Measurements from ENCODE around the gene KLHL3.
A peak's percentile ranks its signal among the peaks of the same experiment; 100 is the strongest.

The KLHL3 gene

DNA sequence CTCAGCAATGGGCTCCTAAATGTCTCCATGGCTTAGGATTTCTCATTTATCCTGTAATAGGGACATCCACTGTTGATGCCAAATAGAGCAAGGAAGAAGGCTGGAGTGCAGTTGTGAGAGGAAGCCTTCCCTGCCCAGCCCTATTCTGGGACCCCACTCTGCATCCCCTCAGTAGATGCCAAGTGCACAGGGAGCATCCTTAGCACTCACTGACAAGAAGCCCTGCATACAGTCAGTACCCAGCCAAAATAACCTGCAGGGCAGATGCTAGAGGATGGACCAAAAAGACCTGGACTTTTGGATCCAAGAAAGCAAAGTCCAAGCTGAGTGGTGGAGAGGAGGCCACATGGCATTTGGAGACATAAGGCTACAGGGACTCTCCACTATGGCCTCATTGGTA lies 123.3 kb downstream of the KLHL3 start:
- H2BK15ac ChIP-seq (ENCODE audit: low read length), result no peak overlapping the region
- peaks cover 0 to 2% of the 10 kb centered on the region in 2 donors for H3K4me1 ChIP-seq (ENCODE audit: control insufficient read depth in 2 of 2, insufficient read depth in 1 of 2, low read depth in 1 of 2, low read length in 2 of 2)
- no peaks in the 10 kb centered on the region for H3K79me1 ChIP-seq (ENCODE audit: low read depth, low read length)
- H3K4ac ChIP-seq (ENCODE audit: low read length), result no peak overlapping the region
- H3K4me2 ChIP-seq (ENCODE audit: insufficient read depth, low read length, poor library complexity, severe bottlenecking), result no peak overlapping the region
- H3K27ac ChIP-seq (replicated peaks; ENCODE audit: low read length), result no peak overlapping the region
- H2AFZ ChIP-seq (ENCODE audit: low read length), result no peak overlapping the region
- H3K14ac ChIP-seq (ENCODE audit: low read length), result no peak overlapping the region
- no peaks in the 10 kb centered on the region for H3K9me3 ChIP-seq (replicated peaks in 1 of 2; ENCODE audit: control insufficient read depth in 2 of 2, insufficient read depth in 1 of 2, low read depth in 1 of 2, low read length in 2 of 2)
- H2BK120ac ChIP-seq (ENCODE audit: low read depth, low read length), result no peak overlapping the region
- H3K9ac ChIP-seq (ENCODE audit: low read depth, low read length, poor library complexity), result no peak overlapping the region
- no peak overlapping the region for H2BK5ac ChIP-seq (ENCODE audit: low read length)
- H2AK5ac ChIP-seq (ENCODE audit: low read depth, low read length), result no peak overlapping the region
- H3K36me3 ChIP-seq (replicated peaks in 1 of 2; ENCODE audit: control insufficient read depth in 2 of 2, insufficient read depth in 2 of 2, low read length in 2 of 2), result no peaks in the 10 kb centered on the region
- H3K23ac ChIP-seq (ENCODE audit: low read depth, low read length, poor library complexity), result no peak overlapping the region
- H3K4me3 ChIP-seq (ENCODE audit: low read length in 2 of 2), result no peak overlapping the region
- H3K27me3 ChIP-seq (ENCODE audit: control insufficient read depth in 3 of 3, insufficient read depth in 3 of 3, low read depth in 1 of 3, low read length in 3 of 3), result peaks cover 0 to 16% (median 0%) of the 10 kb centered on the region in 3 experiments
- H4K91ac ChIP-seq (ENCODE audit: low read depth, low read length, poor library complexity), result no peak overlapping the region
- H3K18ac ChIP-seq (ENCODE audit: low read length), result no peak overlapping the region
- H2BK12ac ChIP-seq (ENCODE audit: low read length), result no peak overlapping the region
- no peak overlapping the region for H4K8ac ChIP-seq (ENCODE audit: low read depth, low read length)
- no peak for DNase-seq (ENCODE audit: low spot score)

DNA sequence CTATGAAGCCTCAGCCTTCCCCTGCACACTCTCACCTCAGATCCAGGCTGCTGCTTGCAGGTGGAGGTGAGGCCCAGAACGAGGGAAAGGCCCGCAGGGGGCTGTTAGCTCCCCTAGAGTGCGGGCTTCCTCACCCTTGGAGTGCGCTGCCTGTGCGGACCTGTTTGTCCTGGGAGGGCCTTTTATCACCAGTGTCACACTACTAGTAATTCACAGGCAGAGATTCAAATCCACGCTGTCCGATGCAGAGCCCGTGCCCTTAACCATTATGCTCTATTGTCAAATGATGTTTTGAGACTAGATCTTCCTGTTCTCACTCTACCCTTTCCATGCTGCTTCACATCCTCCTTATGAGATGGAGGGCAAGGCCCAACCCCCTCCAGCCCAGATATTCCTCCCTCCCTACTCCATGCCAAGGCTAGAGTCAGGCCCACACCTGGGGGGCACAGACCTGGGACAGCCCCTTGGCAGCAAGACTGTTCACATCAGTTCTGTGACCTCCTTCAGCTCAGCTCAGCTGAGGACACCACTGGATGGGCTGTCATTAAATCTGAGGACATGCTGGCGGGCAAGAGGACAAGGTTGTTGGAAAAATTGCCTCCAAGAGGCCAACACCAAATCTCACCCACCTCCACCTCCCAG lies 124.0 kb downstream of the KLHL3 start:
- H4K8ac ChIP-seq (ENCODE audit: low read depth, low read length), result no peak overlapping the region
- H3K4me3 ChIP-seq (ENCODE audit: low read length in 2 of 2), result no peak overlapping the region
- H2AFZ ChIP-seq (ENCODE audit: low read length), result no peak overlapping the region
- no peak overlapping the region for H3K27ac ChIP-seq (replicated peaks; ENCODE audit: low read length)
- no peak overlapping the region for H2BK5ac ChIP-seq (ENCODE audit: low read length)
- no peak overlapping the region for H3K18ac ChIP-seq (ENCODE audit: low read length)
- H2BK120ac ChIP-seq (ENCODE audit: low read depth, low read length), result no peak overlapping the region
- H2BK12ac ChIP-seq (ENCODE audit: low read length), result no peak overlapping the region
- H4K91ac ChIP-seq (ENCODE audit: low read depth, low read length, poor library complexity), result no peak overlapping the region
- no CpG with 5 or more reads among the region's 9 CpGs for WGBS, 2 donors (ENCODE audit: extremely low coverage in 2 of 2, insufficient read length in 2 of 2, insufficient replicate concordance in 1 of 2)
- H2BK15ac ChIP-seq (ENCODE audit: low read length), result no peak overlapping the region
- no peak overlapping the region for H3K9ac ChIP-seq (ENCODE audit: low read depth, low read length, poor library complexity)
- no peaks in the 10 kb centered on the region for H3K79me1 ChIP-seq (ENCODE audit: low read depth, low read length)
- no peak overlapping the region for H2AK5ac ChIP-seq (ENCODE audit: low read depth, low read length)
- peaks cover 0 to 19% (median 0%) of the 10 kb centered on the region in 3 experiments for H3K27me3 ChIP-seq (ENCODE audit: control insufficient read depth in 3 of 3, insufficient read depth in 3 of 3, low read depth in 1 of 3, low read length in 3 of 3)
- no peak overlapping the region for H3K4ac ChIP-seq (ENCODE audit: low read length)
- no peaks in the 10 kb centered on the region for H3K36me3 ChIP-seq (replicated peaks in 1 of 2; ENCODE audit: control insufficient read depth in 2 of 2, insufficient read depth in 2 of 2, low read length in 2 of 2)
- no peak overlapping the region for H3K14ac ChIP-seq (ENCODE audit: low read length)
- DNase-seq (ENCODE audit: low spot score), result no peak
- H3K4me1 ChIP-seq (ENCODE audit: control insufficient read depth in 2 of 2, insufficient read depth in 1 of 2, low read depth in 1 of 2, low read length in 2 of 2), result peaks cover 0 to 2% of the 10 kb centered on the region in 2 donors
- no peak overlapping the region for H3K23ac ChIP-seq (ENCODE audit: low read depth, low read length, poor library complexity)
- H3K9me3 ChIP-seq (replicated peaks in 1 of 2; ENCODE audit: control insufficient read depth in 2 of 2, insufficient read depth in 1 of 2, low read depth in 1 of 2, low read length in 2 of 2), result no peaks in the 10 kb centered on the region
- H3K4me2 ChIP-seq (ENCODE audit: insufficient read depth, low read length, poor library complexity, severe bottlenecking), result no peak overlapping the region

DNA sequence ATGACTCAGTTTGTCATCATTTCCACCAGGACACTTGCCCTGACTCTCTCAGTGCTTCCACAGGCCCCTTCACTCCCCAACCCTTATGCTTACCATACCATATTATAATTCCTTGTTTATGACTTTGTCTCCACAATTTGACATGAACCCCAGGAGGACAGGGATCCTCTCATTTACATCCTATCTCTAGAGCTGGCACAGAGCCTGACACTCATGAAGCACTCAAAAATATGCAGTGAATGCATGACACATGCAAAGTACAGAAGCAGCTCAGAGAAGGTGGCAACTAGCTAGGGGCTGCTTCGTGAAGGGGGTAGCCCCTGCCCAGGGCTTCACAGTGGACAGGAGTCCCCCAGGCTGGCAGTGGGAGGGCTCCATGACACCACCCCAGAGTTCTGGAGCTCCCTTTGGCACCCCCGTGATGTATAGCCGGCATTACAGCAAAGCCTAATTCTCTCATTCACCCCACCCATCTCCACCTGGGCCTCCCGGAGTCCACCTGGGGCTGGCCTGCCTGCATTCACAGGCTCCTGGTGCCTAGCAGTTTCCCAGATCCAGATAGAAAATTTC lies 124.8 kb downstream of the KLHL3 start:
- Histone ChIP-seq H2BK12ac (ENCODE audit: low read length) (no peak overlapping the region), H3K18ac (ENCODE audit: low read length) (peak overlapping the region; percentile 29), H3K4me3 (ENCODE audit: low read length in 2 of 2) (no peak overlapping the region), H4K8ac (ENCODE audit: low read depth, low read length) (no peak overlapping the region), H3K27me3 (ENCODE audit: control insufficient read depth in 3 of 3, insufficient read depth in 3 of 3, low read depth in 1 of 3, low read length in 3 of 3) (peaks cover 0 to 27% (median 0%) of the 10 kb centered on the region in 3 experiments), H3K4ac (ENCODE audit: low read length) (no peak overlapping the region), H2BK120ac (ENCODE audit: low read depth, low read length) (no peak overlapping the region), H2AK5ac (ENCODE audit: low read depth, low read length) (no peak overlapping the region), H3K14ac (ENCODE audit: low read length) (no peak overlapping the region), H3K9ac (ENCODE audit: low read depth, low read length, poor library complexity) (no peak overlapping the region), H3K23ac (ENCODE audit: low read depth, low read length, poor library complexity) (no peak overlapping the region), H2AFZ (ENCODE audit: low read length) (no peak overlapping the region), H2BK5ac (ENCODE audit: low read length) (no peak overlapping the region), H3K4me2 (ENCODE audit: insufficient read depth, low read length, poor library complexity, severe bottlenecking) (no peak overlapping the region), H3K27ac (replicated peaks; ENCODE audit: low read length) (no peak overlapping the region), H3K9me3 (replicated peaks in 1 of 2; ENCODE audit: control insufficient read depth in 2 of 2, insufficient read depth in 1 of 2, low read depth in 1 of 2, low read length in 2 of 2) (no peaks in the 10 kb centered on the region), H3K36me3 (replicated peaks in 1 of 2; ENCODE audit: control insufficient read depth in 2 of 2, insufficient read depth in 2 of 2, low read length in 2 of 2) (no peaks in the 10 kb centered on the region), H3K79me1 (ENCODE audit: low read depth, low read length) (no peaks in the 10 kb centered on the region), H4K91ac (ENCODE audit: low read depth, low read length, poor library complexity) (no peak overlapping the region), H2BK15ac (ENCODE audit: low read length) (no peak overlapping the region), H3K4me1 (ENCODE audit: control insufficient read depth in 2 of 2, insufficient read depth in 1 of 2, low read depth in 1 of 2, low read length in 2 of 2) (peaks cover 0 to 2% of the 10 kb centered on the region in 2 donors)
- no peak for DNase-seq (ENCODE audit: low spot score)
- WGBS, 2 donors (ENCODE audit: extremely low coverage in 2 of 2, insufficient read length in 2 of 2, insufficient replicate concordance in 1 of 2), result no CpG with 5 or more reads among the region's 4 CpGs

DNA sequence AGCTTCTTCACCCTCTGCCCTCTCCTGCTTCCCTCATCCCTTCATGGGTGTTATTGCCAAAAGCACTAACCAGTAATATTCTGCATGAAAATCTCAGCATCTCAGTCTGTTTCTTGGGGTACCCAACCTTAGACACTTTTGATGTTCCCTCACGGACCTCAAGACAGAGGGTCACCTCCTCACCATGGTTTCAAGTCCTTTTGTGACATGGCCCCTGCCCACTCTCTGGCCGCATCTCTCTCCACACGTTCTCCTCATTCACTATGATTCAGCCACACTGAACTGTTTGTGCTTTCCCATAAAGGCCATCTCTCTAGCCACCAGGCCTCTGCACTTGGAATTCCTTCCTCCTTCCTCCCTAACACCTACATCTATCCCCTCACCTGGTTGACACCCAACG lies 125.3 kb downstream of the KLHL3 start:
- Histone ChIP-seq H3K9ac (ENCODE audit: low read depth, low read length, poor library complexity) (no peak overlapping the region), H3K4me3 (ENCODE audit: low read length in 2 of 2) (no peak overlapping the region), H3K9me3 (replicated peaks in 1 of 2; ENCODE audit: control insufficient read depth in 2 of 2, insufficient read depth in 1 of 2, low read depth in 1 of 2, low read length in 2 of 2) (no peaks in the 10 kb centered on the region), H4K8ac (ENCODE audit: low read depth, low read length) (no peak overlapping the region), H2BK5ac (ENCODE audit: low read length) (no peak overlapping the region), H2AK5ac (ENCODE audit: low read depth, low read length) (no peak overlapping the region), H3K23ac (ENCODE audit: low read depth, low read length, poor library complexity) (no peak overlapping the region), H3K79me1 (ENCODE audit: low read depth, low read length) (no peaks in the 10 kb centered on the region), H3K36me3 (replicated peaks in 1 of 2; ENCODE audit: control insufficient read depth in 2 of 2, insufficient read depth in 2 of 2, low read length in 2 of 2) (no peaks in the 10 kb centered on the region), H2BK15ac (ENCODE audit: low read length) (no peak overlapping the region), H3K27me3 (ENCODE audit: control insufficient read depth in 3 of 3, insufficient read depth in 3 of 3, low read depth in 1 of 3, low read length in 3 of 3) (peaks cover 0 to 30% (median 0%) of the 10 kb centered on the region in 3 experiments), H3K18ac (ENCODE audit: low read length) (no peak overlapping the region), H4K91ac (ENCODE audit: low read depth, low read length, poor library complexity) (no peak overlapping the region), H2AFZ (ENCODE audit: low read length) (no peak overlapping the region), H2BK12ac (ENCODE audit: low read length) (no peak overlapping the region), H3K4ac (ENCODE audit: low read length) (no peak overlapping the region), H3K4me2 (ENCODE audit: insufficient read depth, low read length, poor library complexity, severe bottlenecking) (no peak overlapping the region), H3K14ac (ENCODE audit: low read length) (no peak overlapping the region), H2BK120ac (ENCODE audit: low read depth, low read length) (no peak overlapping the region), H3K4me1 (ENCODE audit: control insufficient read depth in 2 of 2, insufficient read depth in 1 of 2, low read depth in 1 of 2, low read length in 2 of 2) (no peaks in the 10 kb centered on the region), H3K27ac (replicated peaks; ENCODE audit: low read length) (no peak overlapping the region)
- WGBS, 2 donors (ENCODE audit: extremely low coverage in 2 of 2, insufficient read length in 2 of 2, insufficient replicate concordance in 1 of 2), result no CpG with 5 or more reads among the region's 4 CpGs
- DNase-seq (ENCODE audit: low spot score), result no peak

All from neuronal stem cell (in vitro differentiated cells).